Measurements from ENCODE around the gene VPS25.
"Not testable (repeated sequence)": the region's sequence is repeated elsewhere in the genome, so short reads cannot be mapped to it uniquely, and the experiment has no call there.

Gene VPS25

GRCh38 chr17:42773290-42774035 is at the start of gene VPS25:
VPS25 (plus strand) TSS chr17:42773449; CDS start chr17:42773476, 27 bp downstream.
- DNase-seq = peak; percentile 84

DNA sequence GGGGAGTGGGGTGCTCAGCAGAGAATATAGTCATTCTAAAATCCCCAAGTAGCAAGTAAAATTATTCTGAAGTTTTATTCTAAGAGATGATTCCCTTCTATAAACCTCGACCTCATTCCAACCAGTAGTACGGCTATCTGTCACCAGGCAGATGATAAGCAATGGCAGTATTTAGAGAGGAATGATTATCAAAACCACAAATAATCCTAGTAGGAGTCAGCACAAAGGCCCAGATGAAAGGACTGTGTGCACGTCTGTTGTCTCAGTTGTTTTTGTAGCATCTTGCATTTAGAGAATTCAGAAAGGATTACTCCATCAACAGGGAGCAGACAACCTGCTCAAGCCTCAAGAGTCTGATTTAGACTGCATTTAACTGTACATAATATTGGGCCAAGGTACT is 49.6 kb upstream of the VPS25 start:
- DNase-seq = no peak

DNA sequence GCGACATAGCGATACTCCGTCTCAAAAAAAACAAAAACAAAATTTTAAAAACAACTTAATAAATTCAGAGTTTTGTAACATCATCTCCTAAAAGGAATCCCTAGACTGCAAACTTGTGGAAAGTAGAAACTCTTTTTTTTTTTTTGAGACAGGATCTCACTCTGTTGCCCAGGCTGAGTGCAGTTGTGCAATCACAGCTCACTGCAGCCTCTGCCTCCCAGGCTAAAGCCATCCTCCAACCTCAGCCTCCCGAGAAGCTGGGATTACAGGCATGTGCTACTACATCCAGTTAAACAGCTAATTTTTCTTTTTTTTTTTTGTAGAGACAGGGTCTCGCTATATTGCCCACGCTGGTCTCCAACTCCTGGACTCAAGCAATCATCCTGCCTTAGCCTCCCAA is 48.1 kb upstream of the VPS25 start:
- no peak for DNase-seq

- DNase-seq = no peak
These were observed 32.5 kb upstream of the VPS25 start for GRCh38 chr17:42740699-42741098.

- not testable (repeated sequence) for DNase-seq
These were observed 30.3 kb upstream of the VPS25 start for GRCh38 chr17:42742916-42743315.

- no peak for DNase-seq
These were observed 29.5 kb upstream of the VPS25 start for GRCh38 chr17:42743595-42744282.

DNA sequence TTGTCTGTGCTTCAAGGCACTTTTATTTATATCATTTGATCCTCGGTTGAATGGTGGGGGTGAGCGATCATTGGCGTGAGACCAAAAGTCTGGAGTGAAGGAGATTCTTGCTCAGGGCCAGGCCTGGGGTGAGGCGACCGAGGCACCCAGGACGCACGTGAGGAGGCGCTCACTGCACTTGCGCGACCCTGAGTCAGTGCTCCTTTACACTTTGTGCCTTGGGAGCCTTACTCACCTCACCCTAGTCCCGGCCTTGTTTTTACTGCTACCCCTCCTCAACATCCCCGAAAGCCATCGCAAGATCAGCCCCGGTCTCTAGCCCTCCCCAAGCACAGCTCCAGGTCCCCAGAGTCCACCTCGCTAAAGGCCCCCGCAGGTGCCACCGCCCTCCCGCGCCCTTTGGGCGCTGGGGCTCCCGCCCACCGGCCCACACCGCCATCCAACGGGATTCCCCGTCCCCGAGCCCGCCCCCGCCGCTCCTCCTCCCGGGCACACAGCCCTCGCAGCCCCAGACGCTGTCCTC is 28.9 kb upstream of the VPS25 start:
- peak; percentile 87 for DNase-seq

DNA sequence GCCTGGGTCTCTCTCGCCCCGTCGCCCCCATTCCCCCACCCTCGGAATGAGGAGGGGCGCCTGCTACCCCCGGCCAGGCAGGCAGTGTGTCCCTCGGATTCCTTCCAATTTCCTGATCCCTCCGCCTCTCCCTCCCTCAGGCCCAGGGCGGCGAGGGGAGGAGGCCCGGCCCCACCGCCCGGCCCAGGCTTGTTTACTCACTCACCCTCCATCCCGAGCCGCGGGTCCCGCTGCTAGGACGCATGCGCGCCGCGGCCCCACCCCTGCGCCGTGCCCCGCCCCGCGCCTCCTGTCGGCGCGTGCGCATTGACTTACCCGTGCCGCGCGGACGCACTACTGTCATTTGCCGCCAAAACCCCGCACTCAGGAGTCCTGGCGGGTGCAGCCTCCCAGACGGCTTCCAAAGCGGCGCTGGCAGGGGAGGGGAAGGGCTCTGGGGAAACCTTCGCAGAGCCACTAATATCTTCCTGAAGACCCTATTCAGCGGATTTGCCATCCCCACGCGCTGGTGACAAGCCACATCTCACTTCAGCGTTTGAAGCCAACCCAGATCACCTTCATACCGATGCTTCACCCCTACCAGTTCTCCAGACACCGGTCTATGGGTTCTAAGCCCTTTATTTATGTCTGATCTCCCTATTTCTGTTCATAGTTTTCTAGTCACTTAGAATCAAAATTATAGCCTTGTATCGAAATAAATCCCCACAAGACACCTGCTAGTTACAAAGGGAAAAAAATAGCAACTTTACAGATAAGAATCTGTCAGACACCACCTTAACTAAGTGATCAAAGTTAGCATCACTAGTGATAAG is 28.2 kb upstream of the VPS25 start, which contains the start of gene EZH1:
TSS of gene EZH1 (minus strand) at position 235 of the 812 bp plus-strand sequence. CDS start 16,099 bp downstream, outside the sequence.
- DNase-seq = peak; percentile 94

DNA sequence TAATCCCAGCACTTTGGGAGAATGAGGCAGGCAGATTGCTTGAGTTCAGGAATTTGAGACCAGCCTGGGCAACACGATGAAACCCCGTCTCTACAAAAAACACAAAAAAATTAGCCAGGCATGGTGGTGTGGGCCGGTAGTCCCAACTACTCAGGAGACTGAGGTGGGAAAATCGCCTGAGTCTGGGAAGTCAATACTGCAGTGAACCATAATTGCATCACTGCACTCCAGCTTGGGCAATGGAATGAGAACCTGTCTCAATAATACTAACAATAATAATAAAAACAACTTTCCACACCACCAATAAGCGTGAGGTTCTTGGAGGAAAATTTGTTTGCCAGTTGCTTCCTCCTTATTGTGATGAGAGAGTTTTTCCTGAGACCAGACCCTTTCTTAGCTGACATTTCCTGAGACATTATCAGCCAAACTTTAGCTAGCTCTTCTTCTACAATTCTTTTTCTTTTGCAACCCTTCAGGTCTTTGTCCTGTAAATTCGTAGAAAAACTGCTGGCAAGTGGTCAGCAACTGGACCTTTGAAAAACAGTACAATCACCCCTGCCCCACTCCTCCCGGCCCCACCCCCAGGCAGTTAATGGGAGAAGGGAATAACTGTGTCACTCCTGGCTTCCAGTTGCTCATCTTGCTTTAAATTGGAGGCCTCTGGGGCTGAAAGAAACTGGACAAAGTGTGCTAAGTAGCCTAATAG is 24.9 kb upstream of the VPS25 start:
- DNase-seq = no peak

GRCh38 chr17:42748908-42749798 is 24.1 kb upstream of the VPS25 start:
- DNase-seq = no peak

- DNase-seq = no peak
These were observed 22.4 kb upstream of the VPS25 start for GRCh38 chr17:42750739-42751344.

DNA sequence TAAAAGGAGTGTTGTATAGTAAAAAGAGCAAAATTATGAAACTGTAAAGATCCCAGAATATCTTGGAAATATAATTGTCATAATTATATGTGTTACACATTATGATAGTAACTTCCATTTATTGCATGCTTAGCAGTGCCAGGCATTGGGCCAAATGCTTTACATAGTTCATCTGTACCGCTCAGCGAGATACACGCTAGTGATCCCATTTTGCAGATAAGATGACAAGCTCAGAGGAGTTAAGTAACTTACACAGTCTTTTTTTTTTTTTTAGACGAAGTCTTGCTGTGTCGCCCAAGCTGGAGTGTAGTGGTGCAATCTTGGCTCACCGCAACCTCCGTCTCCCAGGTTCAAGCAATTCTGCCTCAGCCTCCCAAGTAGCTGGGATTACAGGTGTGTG is 21.6 kb upstream of the VPS25 start:
- DNase-seq = no peak

- no peak for DNase-seq
These were observed 18.5 kb upstream of the VPS25 start for GRCh38 chr17:42754782-42755181.

DNA sequence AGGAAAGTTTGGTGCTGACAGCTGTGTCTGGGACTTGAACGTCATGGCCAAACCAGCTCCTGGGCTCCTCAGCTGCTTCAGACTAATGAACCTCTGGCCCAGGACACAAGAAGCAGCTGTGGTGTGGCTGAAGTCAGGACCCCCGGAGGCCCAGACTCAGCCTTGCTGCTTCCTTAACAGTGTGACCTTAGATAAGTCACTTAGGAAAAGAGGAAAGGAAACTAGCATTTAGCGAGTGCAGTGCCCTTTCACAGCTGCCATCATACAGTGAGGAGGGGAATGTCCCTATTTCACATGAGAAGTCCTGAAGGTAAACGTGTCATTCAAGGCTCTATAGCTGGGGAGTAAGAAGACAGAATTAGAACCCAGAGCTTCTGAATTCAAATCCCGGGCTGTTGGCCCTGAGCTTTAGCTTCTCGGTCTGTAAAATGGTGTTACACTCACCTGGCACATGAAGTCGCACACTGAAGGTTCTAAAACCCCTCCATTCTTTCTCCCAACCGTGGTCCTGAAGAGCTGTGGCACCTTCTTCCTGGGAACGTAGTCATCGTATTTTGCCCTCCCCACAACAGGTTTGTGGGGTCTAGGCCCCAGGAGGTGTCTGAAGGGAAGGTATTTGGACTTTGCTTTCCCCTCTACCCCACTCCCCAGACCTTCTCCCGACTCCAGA is 13.1 kb upstream of the VPS25 start:
- DNase-seq = no peak

DNA sequence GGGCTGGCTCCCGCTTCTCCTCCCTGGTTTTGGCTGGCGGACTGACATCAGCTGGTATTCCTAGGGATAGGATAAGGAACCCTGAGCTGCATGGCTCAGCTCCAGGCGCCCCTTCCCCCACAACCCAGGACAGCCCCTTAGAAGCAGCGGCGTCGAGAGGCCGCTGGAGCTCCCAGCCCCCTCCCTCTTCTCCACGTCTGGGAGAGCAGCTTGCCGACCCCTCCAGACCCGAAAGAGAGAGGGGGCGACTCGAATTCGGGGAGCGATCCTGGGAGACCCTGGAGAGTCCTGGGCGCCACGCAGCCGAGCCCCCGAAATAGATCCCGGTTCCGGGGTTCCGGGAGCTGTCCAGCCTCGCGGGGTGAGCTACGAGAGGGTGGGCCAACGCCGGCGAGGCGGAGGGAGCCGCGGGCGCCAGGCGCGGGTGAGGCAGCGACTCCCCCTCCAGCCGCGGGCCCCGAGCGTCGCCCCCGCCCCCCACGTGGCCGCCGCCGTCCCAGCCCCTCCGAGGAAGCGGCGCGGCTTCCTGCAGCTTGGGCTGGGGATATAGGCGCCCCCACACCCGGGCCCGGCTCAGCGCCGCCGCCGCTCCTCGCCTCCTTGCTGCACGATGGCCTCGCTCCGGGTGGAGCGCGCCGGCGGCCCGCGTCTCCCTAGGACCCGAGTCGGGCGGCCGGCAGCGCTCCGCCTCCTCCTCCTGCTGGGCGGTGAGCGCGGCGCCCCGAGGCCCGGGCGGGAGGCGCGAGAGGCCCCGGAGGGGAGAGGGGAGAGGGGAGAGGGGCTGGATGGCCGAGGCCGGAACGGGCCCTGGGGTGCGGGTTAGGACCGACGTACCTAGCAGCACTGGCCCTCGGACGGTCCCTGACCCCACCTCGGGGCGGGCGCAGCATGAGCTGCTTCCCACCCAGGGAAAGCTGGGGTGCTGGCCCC is 12.3 kb upstream of the VPS25 start, which contains the start of gene RAMP2:
TSS of gene RAMP2 (plus strand) at position 576 of the 930 bp plus-strand sequence. CDS start at position 611, 35 bp downstream.
- DNase-seq = peak; percentile 58

GRCh38 chr17:42761638-42762037 is 11.6 kb upstream of the VPS25 start:
- DNase-seq = no peak

GRCh38 chr17:42766124-42766523 is 7.1 kb upstream of the VPS25 start:
- DNase-seq = no peak

DNA sequence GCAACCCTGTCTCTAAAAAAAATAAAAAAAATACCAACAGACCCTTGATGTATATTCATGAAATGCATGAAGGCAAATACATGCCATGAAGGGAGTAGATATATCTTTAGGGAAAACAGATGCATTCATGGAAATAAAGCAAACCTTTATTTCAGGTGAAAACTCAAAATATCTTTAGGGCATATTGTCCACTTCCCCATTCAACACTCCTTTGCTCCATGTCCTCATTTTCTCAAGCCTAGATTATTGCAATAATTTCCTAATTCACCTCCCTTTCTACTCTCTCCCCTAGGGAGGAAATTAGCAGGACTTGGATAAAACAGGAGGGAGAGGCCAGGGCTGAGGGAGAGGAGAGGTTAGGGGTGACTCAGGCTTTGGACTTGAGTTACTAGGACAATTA is 5.7 kb upstream of the VPS25 start:
- no peak for DNase-seq

DNA sequence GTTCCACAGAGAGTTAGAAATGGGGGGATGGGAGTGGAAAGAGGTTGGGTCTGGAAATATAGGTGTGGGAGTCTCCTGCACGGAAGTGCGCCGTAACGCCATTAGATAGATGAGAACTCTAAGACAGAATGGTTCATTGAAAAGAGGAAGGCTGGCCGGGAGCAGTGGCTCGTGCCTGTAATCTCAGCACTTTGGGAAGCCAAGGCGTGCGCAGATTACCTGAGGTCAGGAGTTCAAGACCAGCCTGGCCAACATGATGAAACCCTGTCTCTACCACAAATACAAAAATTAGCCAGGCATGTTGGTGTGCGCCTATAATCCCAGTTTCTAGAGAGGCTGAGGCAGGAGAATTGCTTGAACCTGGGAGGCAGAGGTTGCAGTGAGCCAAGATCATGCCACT is 5.2 kb upstream of the VPS25 start:
- DNase-seq = not testable (repeated sequence)
